SK-N-SH (cell line): Measurements from ENCODE around the gene SYCN.

Experiments used
- CHD2 ChIP-seq: fragments of 150-350 bp; IDR thresholded peaks from 2 replicates; pipeline ENCODE4 v1.6.1; 2018; ENCODE audit warnings: low read length; ENCODE audit not compliant: partially characterized antibody
- EP300 ChIP-seq, 2 experiments: IDR thresholded peaks; 2 replicates each; pipeline versions ENCODE4 v1.4.0 to v1.6.1; 2012; ENCODE audit warnings: borderline replicate concordance in 1 of 2, low read depth in 1 of 2, low read length in 1 of 2
- GABPA ChIP-seq: IDR thresholded peaks from 2 replicates; pipeline ENCODE4 v1.4.0; 2012; ENCODE audit warnings: low read depth, mild to moderate bottlenecking
- MXI1 ChIP-seq: IDR thresholded peaks from 2 replicates; pipeline ENCODE4 v1.6.1; 2012; ENCODE audit warnings: mild to moderate bottlenecking, low read depth, low read length, improper control_type of control experiment
- PBX3 ChIP-seq: IDR thresholded peaks from 2 replicates; pipeline ENCODE4; 2012
- POLR2AphosphoS5 ChIP-seq: IDR thresholded peaks from 2 replicates; pipeline ENCODE4 v1.6.1; 2012; ENCODE audit warnings: low read depth, low read length
- RAD21 ChIP-seq: IDR thresholded peaks from 2 replicates; pipeline ENCODE4 v1.6.1; 2012; ENCODE audit warnings: mild to moderate bottlenecking, low read length
- RFX5 ChIP-seq: IDR thresholded peaks from 2 replicates; pipeline ENCODE4 v1.6.1; 2012; ENCODE audit warnings: mild to moderate bottlenecking, improper control_type of control experiment, low read length
- SIN3A ChIP-seq: IDR thresholded peaks from 2 replicates; pipeline ENCODE4 v1.6.1; 2012; ENCODE audit warnings: low read depth, mild to moderate bottlenecking, low read length, moderate library complexity, borderline replicate concordance
- SMC3 ChIP-seq: IDR thresholded peaks from 2 replicates; pipeline ENCODE4 v1.6.1; 2012; ENCODE audit warnings: low read depth, low read length, improper control_type of control experiment
- ZBTB33 ChIP-seq: IDR thresholded peaks from 2 replicates; pipeline ENCODE4 v1.4.0; 2012; ENCODE audit warnings: low read depth, borderline replicate concordance
- TF ChIP-seq, protein P1 (sequence below): fragments of 200-600 bp; sonication (generic); IDR thresholded peaks from 2 replicates; pipeline ENCODE4 v1.6.1; 2017; ENCODE audit warnings: antibody characterized with exemption, mild to moderate bottlenecking, moderate library complexity
- TF ChIP-seq, protein P2 (sequence below): IDR thresholded peaks from 2 replicates; pipeline ENCODE4 v1.4.0; 2012; ENCODE audit warnings: low read depth
- TF ChIP-seq, protein P3 (sequence below): IDR thresholded peaks from 2 replicates; pipeline ENCODE4 v1.6.1; 2012; ENCODE audit warnings: mild to moderate bottlenecking, low read depth, low read length, moderate library complexity

GRCh38 chr19:39174142-39174541, 29.9 kb downstream of the SYCN start:
- TF ChIP-seq, protein P1, sequence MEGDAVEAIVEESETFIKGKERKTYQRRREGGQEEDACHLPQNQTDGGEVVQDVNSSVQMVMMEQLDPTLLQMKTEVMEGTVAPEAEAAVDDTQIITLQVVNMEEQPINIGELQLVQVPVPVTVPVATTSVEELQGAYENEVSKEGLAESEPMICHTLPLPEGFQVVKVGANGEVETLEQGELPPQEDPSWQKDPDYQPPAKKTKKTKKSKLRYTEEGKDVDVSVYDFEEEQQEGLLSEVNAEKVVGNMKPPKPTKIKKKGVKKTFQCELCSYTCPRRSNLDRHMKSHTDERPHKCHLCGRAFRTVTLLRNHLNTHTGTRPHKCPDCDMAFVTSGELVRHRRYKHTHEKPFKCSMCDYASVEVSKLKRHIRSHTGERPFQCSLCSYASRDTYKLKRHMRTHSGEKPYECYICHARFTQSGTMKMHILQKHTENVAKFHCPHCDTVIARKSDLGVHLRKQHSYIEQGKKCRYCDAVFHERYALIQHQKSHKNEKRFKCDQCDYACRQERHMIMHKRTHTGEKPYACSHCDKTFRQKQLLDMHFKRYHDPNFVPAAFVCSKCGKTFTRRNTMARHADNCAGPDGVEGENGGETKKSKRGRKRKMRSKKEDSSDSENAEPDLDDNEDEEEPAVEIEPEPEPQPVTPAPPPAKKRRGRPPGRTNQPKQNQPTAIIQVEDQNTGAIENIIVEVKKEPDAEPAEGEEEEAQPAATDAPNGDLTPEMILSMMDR: no peak
- TF ChIP-seq RFX5 (no peak), SMC3 (no peak), ZBTB33 (no peak), EP300 (IDR thresholded peaks at IDR 0.05; ENCODE audit: borderline replicate concordance in 1 of 2, low read depth in 1 of 2, low read length in 1 of 2) (no peak), SIN3A (no peak), MXI1 (no peak), POLR2AphosphoS5 (no peak), GABPA (no peak), CHD2 (no peak), PBX3 (no peak), RAD21 (no peak)
- TF ChIP-seq, protein P2, sequence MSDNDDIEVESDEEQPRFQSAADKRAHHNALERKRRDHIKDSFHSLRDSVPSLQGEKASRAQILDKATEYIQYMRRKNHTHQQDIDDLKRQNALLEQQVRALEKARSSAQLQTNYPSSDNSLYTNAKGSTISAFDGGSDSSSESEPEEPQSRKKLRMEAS: no peak
- TF ChIP-seq, protein P3, sequence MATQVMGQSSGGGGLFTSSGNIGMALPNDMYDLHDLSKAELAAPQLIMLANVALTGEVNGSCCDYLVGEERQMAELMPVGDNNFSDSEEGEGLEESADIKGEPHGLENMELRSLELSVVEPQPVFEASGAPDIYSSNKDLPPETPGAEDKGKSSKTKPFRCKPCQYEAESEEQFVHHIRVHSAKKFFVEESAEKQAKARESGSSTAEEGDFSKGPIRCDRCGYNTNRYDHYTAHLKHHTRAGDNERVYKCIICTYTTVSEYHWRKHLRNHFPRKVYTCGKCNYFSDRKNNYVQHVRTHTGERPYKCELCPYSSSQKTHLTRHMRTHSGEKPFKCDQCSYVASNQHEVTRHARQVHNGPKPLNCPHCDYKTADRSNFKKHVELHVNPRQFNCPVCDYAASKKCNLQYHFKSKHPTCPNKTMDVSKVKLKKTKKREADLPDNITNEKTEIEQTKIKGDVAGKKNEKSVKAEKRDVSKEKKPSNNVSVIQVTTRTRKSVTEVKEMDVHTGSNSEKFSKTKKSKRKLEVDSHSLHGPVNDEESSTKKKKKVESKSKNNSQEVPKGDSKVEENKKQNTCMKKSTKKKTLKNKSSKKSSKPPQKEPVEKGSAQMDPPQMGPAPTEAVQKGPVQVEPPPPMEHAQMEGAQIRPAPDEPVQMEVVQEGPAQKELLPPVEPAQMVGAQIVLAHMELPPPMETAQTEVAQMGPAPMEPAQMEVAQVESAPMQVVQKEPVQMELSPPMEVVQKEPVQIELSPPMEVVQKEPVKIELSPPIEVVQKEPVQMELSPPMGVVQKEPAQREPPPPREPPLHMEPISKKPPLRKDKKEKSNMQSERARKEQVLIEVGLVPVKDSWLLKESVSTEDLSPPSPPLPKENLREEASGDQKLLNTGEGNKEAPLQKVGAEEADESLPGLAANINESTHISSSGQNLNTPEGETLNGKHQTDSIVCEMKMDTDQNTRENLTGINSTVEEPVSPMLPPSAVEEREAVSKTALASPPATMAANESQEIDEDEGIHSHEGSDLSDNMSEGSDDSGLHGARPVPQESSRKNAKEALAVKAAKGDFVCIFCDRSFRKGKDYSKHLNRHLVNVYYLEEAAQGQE: no peak
